HepG2 (cell line): ENCODE results near the gene SPNS1. TPM values are rescaled to one million over a fixed set of nuclear protein-coding genes. Genes with fewer than 3 reads are reported as not detected.

Experiments
- AGO2 ChIP-seq: fragments of 200-400 bp; formaldehyde crosslinking; optimal IDR thresholded peaks from 2 replicates; pipeline ENCODE3; 2017; ENCODE audit warnings: mild to moderate bottlenecking, low read depth, low read length, moderate library complexity
- AHR ChIP-seq: IDR thresholded peaks from 2 replicates; pipeline ENCODE4 v1.6.1; 2018; ENCODE audit warnings: missing genetic modification reagents, missing compliant biosample characterization
- FLYWCH1 ChIP-seq: sonication (generic); formaldehyde crosslinking; IDR thresholded peaks from 2 replicates; pipeline ENCODE4 v1.8.1; 2023; ENCODE audit warnings: mild to moderate bottlenecking, missing genetic modification reagents
- JUN ChIP-seq: sonication (generic); formaldehyde crosslinking; IDR thresholded peaks from 2 replicates; pipeline ENCODE4 v1.4.0; 2020; ENCODE audit warnings: mild to moderate bottlenecking, missing genetic modification reagents
- KLF16 ChIP-seq, 2 experiments: sonication (generic) in 1 of 2; formaldehyde crosslinking in 1 of 2; IDR thresholded peaks; 2 replicates each; pipeline versions ENCODE4 v1.6.1 to v1.8.0; 2016 to 2023; ENCODE audit warnings: missing genetic modification reagents in 2 of 2, missing compliant biosample characterization in 1 of 2
- MLLT10 ChIP-seq: sonication (generic); formaldehyde crosslinking; IDR thresholded peaks from 2 replicates; pipeline ENCODE4 v1.4.0; 2020; ENCODE audit warnings: missing genetic modification reagents
- NFIB ChIP-seq: sonication (generic); formaldehyde crosslinking; IDR thresholded peaks from 2 replicates; pipeline ENCODE4 v1.9.0; 2021; ENCODE audit warnings: missing genetic modification reagents, mild to moderate bottlenecking, borderline replicate concordance
- PBX3 ChIP-seq: sonication (generic); formaldehyde crosslinking; IDR thresholded peaks from 2 replicates; pipeline ENCODE4 v1.8.1; 2023; ENCODE audit warnings: missing genetic modification reagents, inconsistent platforms, borderline replicate concordance
- PHF21A ChIP-seq: sonication (generic); formaldehyde crosslinking; IDR thresholded peaks from 2 replicates; pipeline ENCODE4 v1.5.0; 2020; ENCODE audit warnings: mild to moderate bottlenecking, missing genetic modification reagents
- SMAD9 ChIP-seq: sonication (generic); formaldehyde crosslinking; IDR thresholded peaks from 2 replicates; pipeline ENCODE4 v1.5.1; 2020; ENCODE audit warnings: mild to moderate bottlenecking, missing genetic modification reagents
- SUZ12 ChIP-seq: fragments of 150-350 bp; IDR thresholded peaks from 2 replicates; pipeline ENCODE4 v1.6.1; 2014; ENCODE audit warnings: low read depth, low read length
- ZMYM3 ChIP-seq: sonication (generic); formaldehyde crosslinking; IDR thresholded peaks from 2 replicates; pipeline ENCODE4 v1.5.1; 2020; ENCODE audit warnings: mild to moderate bottlenecking, missing genetic modification reagents
- ZNF225 ChIP-seq: sonication (generic); formaldehyde crosslinking; IDR thresholded peaks from 2 replicates; pipeline ENCODE4 v1.4.0; 2020; ENCODE audit warnings: mild to moderate bottlenecking, missing genetic modification reagents
- ZNF335 ChIP-seq: sonication (generic); formaldehyde crosslinking; IDR thresholded peaks from 2 replicates; pipeline ENCODE4 v1.4.0; 2020; ENCODE audit warnings: missing genetic modification reagents
- ZNF616 ChIP-seq: sonication (generic); formaldehyde crosslinking; IDR thresholded peaks from 2 replicates; pipeline ENCODE4 v1.5.0; 2020; ENCODE audit warnings: low read depth, mild to moderate bottlenecking, missing genetic modification reagents
- ZNF670 ChIP-seq: sonication (generic); formaldehyde crosslinking; IDR thresholded peaks from 2 replicates; pipeline ENCODE4 v1.8.0; 2022; ENCODE audit warnings: mild to moderate bottlenecking, missing genetic modification reagents, borderline replicate concordance
- ZNF768 ChIP-seq: sonication (generic); formaldehyde crosslinking; IDR thresholded peaks from 2 replicates; pipeline ENCODE4 v1.4.0; 2020; ENCODE audit warnings: missing genetic modification reagents
- polyA plus RNA-seq, 8 experiments: library from polyadenylated mRNA; depleted of rRNA in 3 of 8; stranded (reverse) in 7 of 8; unstranded in 1 of 8; fragments of >200 nt; fragmentation: Illumina TruSeq in 4 of 8; extraction: Trizol in 4 of 8; gene quantifications; 2 replicates each; pipeline versions ENCODE4 v1.2.1 to v1.2.3, GENCODE V29; 2011 to 2016; ENCODE audit warnings: low read depth in 4 of 8, missing spikeins in 1 of 8, mixed read lengths in 1 of 8; ENCODE audit not compliant: insufficient read depth in 1 of 8
- total RNA-seq, 5 experiments: library from RNA; depleted of rRNA; stranded (reverse); fragments of >200 nt; fragmentation: Illumina TruSeq; extraction: Trizol; gene quantifications; 2 replicates each; pipeline ENCODE4 v1.2.3, GENCODE V29; 2016; ENCODE audit warnings: low read depth in 1 of 5
- TF ChIP-seq, protein P1 (sequence below): sonication (generic); formaldehyde crosslinking; conservative IDR thresholded peaks from 2 replicates; pipeline ENCODE4 v1.5.0; 2020; ENCODE audit warnings: missing genetic modification reagents
- TF ChIP-seq, protein P2 (sequence below): sonication (generic); formaldehyde crosslinking; IDR thresholded peaks from 2 replicates; pipeline ENCODE4 v1.8.1; 2023; ENCODE audit warnings: mild to moderate bottlenecking, inconsistent platforms, moderate library complexity, missing genetic modification reagents, borderline replicate concordance
- TF ChIP-seq, protein P3 (sequence below): sonication (generic); formaldehyde crosslinking; IDR thresholded peaks from 2 replicates; pipeline ENCODE4 v1.5.0; 2020; ENCODE audit warnings: mild to moderate bottlenecking, low read depth, missing genetic modification reagents, borderline replicate concordance
- TF ChIP-seq, protein P4 (sequence below): sonication (generic); formaldehyde crosslinking; IDR thresholded peaks from 2 replicates; pipeline ENCODE4 v1.9.0; 2021; ENCODE audit warnings: missing genetic modification reagents, borderline replicate concordance

SPNS1 gene
- total and polyA plus RNA-seq, 2 of the 13 experiments (the other 11 are each of a cell fraction or from before 2014, with no cell fraction given), result 25.6 to 38.8 TPM

GRCh38 chr16:28950648-28951409 lies 23.7 kb upstream of the SPNS1 start, which contains the start of gene NFATC2IP (continued):
- TF ChIP-seq MLLT10 (CRISPR knock-in tag), result no peak
- TF ChIP-seq, protein P1, sequence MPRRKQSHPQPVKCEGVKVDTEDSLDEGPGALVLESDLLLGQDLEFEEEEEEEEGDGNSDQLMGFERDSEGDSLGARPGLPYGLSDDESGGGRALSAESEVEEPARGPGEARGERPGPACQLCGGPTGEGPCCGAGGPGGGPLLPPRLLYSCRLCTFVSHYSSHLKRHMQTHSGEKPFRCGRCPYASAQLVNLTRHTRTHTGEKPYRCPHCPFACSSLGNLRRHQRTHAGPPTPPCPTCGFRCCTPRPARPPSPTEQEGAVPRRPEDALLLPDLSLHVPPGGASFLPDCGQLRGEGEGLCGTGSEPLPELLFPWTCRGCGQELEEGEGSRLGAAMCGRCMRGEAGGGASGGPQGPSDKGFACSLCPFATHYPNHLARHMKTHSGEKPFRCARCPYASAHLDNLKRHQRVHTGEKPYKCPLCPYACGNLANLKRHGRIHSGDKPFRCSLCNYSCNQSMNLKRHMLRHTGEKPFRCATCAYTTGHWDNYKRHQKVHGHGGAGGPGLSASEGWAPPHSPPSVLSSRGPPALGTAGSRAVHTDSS (CRISPR knock-in tag), result no peak
- TF ChIP-seq, protein P2, sequence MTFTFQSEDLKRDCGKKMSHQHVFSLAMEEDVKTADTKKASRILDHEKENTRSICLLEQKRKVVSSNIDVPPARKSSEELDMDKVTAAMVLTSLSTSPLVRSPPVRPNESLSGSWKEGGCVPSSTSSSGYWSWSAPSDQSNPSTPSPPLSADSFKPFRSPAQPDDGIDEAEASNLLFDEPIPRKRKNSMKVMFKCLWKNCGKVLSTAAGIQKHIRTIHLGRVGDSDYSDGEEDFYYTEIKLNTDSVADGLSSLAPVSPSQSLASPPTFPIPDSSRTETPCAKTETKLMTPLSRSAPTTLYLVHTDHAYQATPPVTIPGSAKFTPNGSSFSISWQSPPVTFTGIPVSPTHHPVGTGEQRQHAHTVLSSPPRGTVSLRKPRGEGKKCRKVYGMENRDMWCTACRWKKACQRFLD (CRISPR knock-in tag), result no peak; the same call in 1 of the 2 replicates
- no peak; the same call in 1 of the 2 replicates for TF ChIP-seq ZNF335 (CRISPR knock-in tag)
- no peak for TF ChIP-seq JUN (CRISPR knock-in tag)
- peak; percentile 84; the same call in 1 of the 2 replicates for TF ChIP-seq SUZ12
- TF ChIP-seq, protein P3, sequence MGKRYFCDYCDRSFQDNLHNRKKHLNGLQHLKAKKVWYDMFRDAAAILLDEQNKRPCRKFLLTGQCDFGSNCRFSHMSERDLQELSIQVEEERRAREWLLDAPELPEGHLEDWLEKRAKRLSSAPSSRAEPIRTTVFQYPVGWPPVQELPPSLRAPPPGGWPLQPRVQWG, result no peak
- TF ChIP-seq ZNF225 (CRISPR knock-in tag), result no peak
- TF ChIP-seq ZNF670 (CRISPR knock-in tag), result no peak
- TF ChIP-seq FLYWCH1, result no peak
- no peak for TF ChIP-seq NFIB
- TF ChIP-seq AGO2, result peak; percentile 69
- no peak for TF ChIP-seq AHR (CRISPR knock-in tag)
- TF ChIP-seq KLF16 (CRISPR knock-in tag; IDR thresholded peaks at IDR 0.05), result no peak; a peak in 1 of 4 replicates
- 0 out of 2 replicates have a peak, but pooled peaks have one; percentile 69 for TF ChIP-seq ZNF616 (CRISPR knock-in tag)
- TF ChIP-seq SMAD9, result no peak
- no peak for TF ChIP-seq ZMYM3 (CRISPR knock-in tag)
- peak; percentile 32; the same call in 1 of the 2 replicates for TF ChIP-seq PHF21A
- peak; percentile 53; the same call in 1 of the 2 replicates for TF ChIP-seq ZNF768 (CRISPR knock-in tag)
- peak; percentile 97; the same call in 1 of the 2 replicates for TF ChIP-seq PBX3 (CRISPR knock-in tag)
- TF ChIP-seq, protein P4, sequence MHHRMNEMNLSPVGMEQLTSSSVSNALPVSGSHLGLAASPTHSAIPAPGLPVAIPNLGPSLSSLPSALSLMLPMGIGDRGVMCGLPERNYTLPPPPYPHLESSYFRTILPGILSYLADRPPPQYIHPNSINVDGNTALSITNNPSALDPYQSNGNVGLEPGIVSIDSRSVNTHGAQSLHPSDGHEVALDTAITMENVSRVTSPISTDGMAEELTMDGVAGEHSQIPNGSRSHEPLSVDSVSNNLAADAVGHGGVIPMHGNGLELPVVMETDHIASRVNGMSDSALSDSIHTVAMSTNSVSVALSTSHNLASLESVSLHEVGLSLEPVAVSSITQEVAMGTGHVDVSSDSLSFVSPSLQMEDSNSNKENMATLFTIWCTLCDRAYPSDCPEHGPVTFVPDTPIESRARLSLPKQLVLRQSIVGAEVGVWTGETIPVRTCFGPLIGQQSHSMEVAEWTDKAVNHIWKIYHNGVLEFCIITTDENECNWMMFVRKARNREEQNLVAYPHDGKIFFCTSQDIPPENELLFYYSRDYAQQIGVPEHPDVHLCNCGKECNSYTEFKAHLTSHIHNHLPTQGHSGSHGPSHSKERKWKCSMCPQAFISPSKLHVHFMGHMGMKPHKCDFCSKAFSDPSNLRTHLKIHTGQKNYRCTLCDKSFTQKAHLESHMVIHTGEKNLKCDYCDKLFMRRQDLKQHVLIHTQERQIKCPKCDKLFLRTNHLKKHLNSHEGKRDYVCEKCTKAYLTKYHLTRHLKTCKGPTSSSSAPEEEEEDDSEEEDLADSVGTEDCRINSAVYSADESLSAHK, result no peak
